ENCODE results near the gene SF3B3.

GRCh38 chr16:70591615-70592014 is 68.0 kb downstream of the SF3B3 start:
- no peak for TF ChIP-seq CTCF (IDR thresholded peaks at IDR 0.05; ENCODE audit: low read depth, low read length)
- no peak for TF ChIP-seq EZH2phosphoT487 (IDR thresholded peaks at IDR 0.05; ENCODE audit: low read depth)
